Cardiac fibroblast (primary cell): ENCODE data around the gene SYT7.
A peak's percentile ranks its signal among the peaks of the same experiment; 100 is the strongest.

ENCODE experiments used
- DNase-seq, 2 donors: peaks; one replicate each; pipeline versions ENCODE4 v3.0.0 to v3.0.0-alpha.2; 2010; ENCODE audit warnings: low read depth in 2 of 2
- H3K4me3 ChIP-seq, 2 donors: replicated peaks in 1 of 2; 1 replicate in 1 of 2; 2 replicates in 1 of 2; pipeline ENCODE4 v1.5.1; 2011; ENCODE audit warnings: low read depth in 2 of 2, low read length in 2 of 2, mild to moderate bottlenecking in 2 of 2, moderate library complexity in 1 of 2
- CTCF ChIP-seq: IDR thresholded peaks from one replicate; pipeline ENCODE4 v1.5.1; 2011; ENCODE audit warnings: low read depth, mild to moderate bottlenecking, low read length, inconsistent platforms

The SYT7 gene

GRCh38 chr11:61581030-61581928 lies at the start of gene SYT7:
TSS of gene SYT7 (minus strand) at chr11:61581076. CDS start at chr11:61580820, 256 bp downstream.
- TF ChIP-seq CTCF = no peak
- peak within 1 kb of the TSS in 1 of 2 donors; percentile 36 for H3K4me3 ChIP-seq
- DNase-seq = peak; percentile 98 to 99

DNA sequence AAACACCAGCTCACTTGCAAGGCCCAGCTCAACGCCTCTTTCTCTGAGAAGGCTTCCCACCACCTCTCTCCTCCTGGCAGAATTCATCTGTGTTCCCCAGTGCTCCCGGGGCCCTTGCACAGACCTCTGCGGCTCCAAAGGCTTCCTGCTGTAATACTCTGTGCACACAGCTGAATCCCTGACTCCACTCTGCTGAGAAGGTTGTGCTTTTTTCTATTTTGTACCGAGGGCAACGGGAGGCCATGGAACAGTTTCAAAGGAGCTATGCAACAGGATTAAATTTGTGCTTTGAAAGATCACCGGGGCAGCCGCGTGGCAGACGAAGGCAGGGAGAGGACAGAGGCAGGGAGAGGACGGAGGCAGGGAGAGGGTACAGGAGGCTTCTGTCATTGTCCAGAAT lies 49.2 kb upstream of the SYT7 start:
- TF ChIP-seq CTCF = no peak
- no peak overlapping the region for H3K4me3 ChIP-seq
- DNase-seq = no peak

DNA sequence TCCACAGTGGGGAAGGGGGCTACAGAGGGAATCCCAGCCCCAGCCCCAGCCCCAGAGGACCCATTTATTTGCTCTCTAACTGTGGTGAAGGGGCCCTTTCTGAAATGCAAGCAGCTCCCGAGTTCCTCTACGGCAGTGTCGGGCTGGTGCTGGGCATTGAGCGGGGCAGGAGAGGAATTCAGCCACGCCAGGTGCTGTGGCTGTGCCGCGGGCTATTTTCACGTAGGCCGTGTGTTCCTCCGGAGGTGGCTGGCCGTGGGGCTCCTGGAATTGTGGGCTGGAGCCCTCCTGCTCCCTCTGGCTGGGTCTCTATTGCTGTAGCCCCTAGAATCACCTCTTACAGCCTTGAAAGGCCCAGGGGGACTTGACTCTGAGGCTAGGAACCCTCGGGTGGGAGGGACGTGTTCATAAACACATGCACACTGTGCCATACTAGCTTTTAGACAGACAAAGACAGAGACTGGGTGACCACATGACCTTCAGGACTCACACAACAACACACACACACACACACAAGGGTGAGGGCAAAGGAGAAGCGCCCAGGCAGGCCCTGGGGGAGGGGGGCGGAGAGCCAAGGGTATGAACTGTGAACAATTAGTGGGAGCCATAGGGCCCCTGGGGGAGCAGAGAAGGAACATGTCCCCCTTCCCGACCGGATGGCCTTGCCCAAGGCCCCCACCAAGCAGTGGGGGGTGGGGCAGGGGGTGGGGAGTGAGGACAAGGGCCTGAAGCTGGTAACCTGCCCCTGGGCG lies 48.4 kb upstream of the SYT7 start:
- no peak overlapping the region for H3K4me3 ChIP-seq
- DNase-seq = no peak
- TF ChIP-seq CTCF = no peak

GRCh38 chr11:61628662-61628970 lies 47.7 kb upstream of the SYT7 start:
- H3K4me3 ChIP-seq = no peak overlapping the region
- TF ChIP-seq CTCF = no peak
- no peak for DNase-seq

DNA sequence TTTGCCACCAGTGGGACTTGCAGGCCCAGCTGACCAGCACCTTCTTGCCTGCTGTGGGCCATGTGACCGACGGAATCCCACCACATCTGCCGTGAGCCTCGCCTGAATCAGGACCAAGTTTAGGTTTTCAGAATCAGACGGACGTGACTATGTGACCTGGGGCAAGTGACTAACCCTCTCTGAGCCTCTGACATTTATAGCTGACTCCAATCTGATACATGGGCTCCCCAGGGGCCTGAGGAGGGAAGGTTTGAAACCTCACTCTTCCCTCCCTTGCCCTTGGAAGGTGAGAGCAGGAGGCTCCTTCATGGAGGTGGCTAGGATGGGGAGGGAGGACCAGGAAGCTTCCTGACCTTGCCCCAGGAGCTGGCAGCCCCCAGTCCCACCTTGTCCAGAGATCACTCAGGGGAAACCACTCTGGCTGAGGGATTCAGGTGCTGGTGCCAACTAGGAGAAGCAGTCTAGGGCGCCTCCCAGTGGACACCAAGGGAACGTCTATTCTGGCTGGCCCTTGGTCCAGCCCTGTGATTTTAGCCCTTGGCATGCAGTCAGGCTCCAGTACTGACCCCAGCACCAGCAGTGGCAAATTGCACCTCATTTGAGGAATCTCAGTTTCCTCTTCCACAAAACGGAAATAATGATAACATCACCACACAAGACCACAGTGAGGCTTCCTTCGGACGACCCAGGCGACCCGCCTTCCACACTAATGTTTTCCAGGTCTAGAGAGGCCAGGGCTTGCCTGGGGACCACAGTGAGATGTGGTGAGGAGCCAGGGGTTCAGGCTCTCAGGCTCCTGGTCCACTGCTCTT lies 47.2 kb upstream of the SYT7 start:
- peak; percentile 79 to 82 for DNase-seq
- H3K4me3 ChIP-seq = no peak overlapping the region
- TF ChIP-seq CTCF = peak; percentile 89

DNA sequence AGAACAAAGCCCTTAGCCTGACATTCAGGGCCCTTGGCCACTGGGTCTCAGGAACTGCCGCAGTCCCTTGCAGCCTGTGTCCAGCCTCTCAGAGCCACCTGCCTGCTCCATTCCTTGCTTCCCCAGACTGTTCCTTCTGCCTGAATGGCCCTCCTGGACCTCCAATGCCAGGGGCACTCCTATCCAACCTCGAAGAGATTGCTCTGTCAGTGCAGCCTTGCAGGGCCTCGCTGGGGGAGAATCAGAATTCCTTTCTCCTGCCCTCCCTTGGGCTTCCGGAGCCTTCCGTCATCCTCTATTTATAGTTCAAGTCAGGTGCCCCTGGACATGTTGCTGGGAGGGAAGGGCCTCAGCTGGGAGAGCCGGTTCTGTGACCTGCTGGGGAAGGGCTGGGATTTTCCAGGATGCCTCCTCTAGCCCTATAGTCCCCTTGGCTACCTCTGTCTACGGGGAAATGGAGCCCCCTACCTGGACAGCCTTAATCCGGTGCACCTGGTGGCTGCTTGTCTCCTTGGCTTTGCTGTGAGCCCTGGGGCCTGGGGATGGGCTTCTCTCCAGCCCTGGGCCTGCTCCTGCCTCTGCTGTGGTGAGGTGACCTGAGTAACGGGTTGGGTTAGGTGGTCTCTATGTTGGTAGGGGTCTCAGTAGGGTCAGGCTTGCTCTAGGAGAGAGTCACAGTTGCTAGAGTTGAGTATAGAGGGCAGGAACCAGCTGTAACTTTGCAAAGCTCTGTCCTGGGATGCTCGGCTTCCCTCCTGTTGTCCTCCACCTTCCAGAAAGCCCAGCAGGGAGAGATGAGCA lies 45.9 kb upstream of the SYT7 start:
- TF ChIP-seq CTCF = no peak
- no peak overlapping the region for H3K4me3 ChIP-seq
- DNase-seq = peak; percentile 27 to 40
